Measurements from ENCODE around the gene WDR90.

- TF ChIP-seq, protein P1, sequence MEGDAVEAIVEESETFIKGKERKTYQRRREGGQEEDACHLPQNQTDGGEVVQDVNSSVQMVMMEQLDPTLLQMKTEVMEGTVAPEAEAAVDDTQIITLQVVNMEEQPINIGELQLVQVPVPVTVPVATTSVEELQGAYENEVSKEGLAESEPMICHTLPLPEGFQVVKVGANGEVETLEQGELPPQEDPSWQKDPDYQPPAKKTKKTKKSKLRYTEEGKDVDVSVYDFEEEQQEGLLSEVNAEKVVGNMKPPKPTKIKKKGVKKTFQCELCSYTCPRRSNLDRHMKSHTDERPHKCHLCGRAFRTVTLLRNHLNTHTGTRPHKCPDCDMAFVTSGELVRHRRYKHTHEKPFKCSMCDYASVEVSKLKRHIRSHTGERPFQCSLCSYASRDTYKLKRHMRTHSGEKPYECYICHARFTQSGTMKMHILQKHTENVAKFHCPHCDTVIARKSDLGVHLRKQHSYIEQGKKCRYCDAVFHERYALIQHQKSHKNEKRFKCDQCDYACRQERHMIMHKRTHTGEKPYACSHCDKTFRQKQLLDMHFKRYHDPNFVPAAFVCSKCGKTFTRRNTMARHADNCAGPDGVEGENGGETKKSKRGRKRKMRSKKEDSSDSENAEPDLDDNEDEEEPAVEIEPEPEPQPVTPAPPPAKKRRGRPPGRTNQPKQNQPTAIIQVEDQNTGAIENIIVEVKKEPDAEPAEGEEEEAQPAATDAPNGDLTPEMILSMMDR (IDR thresholded peaks at IDR 0.05): no peak
- no peak for TF ChIP-seq POLR2A (IDR thresholded peaks at IDR 0.05)
Observed at GRCh38 chr16:695355-696089, 46.4 kb downstream of the WDR90 start.

Data from body of pancreas (tissue), 4 donors.